CD4-positive, alpha-beta T cell treated with Interleukin-15 for 1 hour (primary cell): ENCODE results near the gene PRKX.
"Not testable (repeated sequence)": the region's sequence is repeated elsewhere in the genome, so short reads cannot be mapped to it uniquely, and the experiment has no call there.

Experiments
- DNase-seq: peaks from one replicate; pipeline ENCODE4 v3.0.0-alpha.2; 2020

The PRKX gene

GRCh38 chrX:3713225-3713936 is at the start of gene PRKX:
Gene PRKX (minus strand): TSS chrX:3713649. CDS start chrX:3713253, 396 bp downstream.
- peak; percentile 86 for DNase-seq

- DNase-seq, result no peak
These were observed 49.7 kb upstream of the PRKX start for GRCh38 chrX:3763111-3763510.

- no peak for DNase-seq
These were observed 44.1 kb upstream of the PRKX start for GRCh38 chrX:3757510-3758025.

GRCh38 chrX:3748052-3748559 is 34.7 kb upstream of the PRKX start:
- no peak for DNase-seq

- peak; percentile 85 for DNase-seq
These were observed 30.5 kb upstream of the PRKX start for GRCh38 chrX:3743801-3744439.

- DNase-seq, result not testable (repeated sequence)
These were observed 27.5 kb upstream of the PRKX start for GRCh38 chrX:3740946-3741345.

GRCh38 chrX:3738509-3738908 is 25.1 kb upstream of the PRKX start:
- no peak for DNase-seq

GRCh38 chrX:3736536-3736935 is 23.1 kb upstream of the PRKX start:
- DNase-seq, result not testable (repeated sequence)

- not testable (repeated sequence) for DNase-seq
These were observed 22.4 kb upstream of the PRKX start for GRCh38 chrX:3735891-3736290.

GRCh38 chrX:3734456-3734855 is 21.0 kb upstream of the PRKX start:
- DNase-seq, result not testable (repeated sequence)

GRCh38 chrX:3733043-3733430 is 19.6 kb upstream of the PRKX start:
- no peak for DNase-seq

GRCh38 chrX:3732326-3733042 is 19.0 kb upstream of the PRKX start:
- DNase-seq, result not testable (repeated sequence)

- no peak for DNase-seq
These were observed 15.0 kb upstream of the PRKX start for GRCh38 chrX:3728454-3728853.

GRCh38 chrX:3723460-3723859 is 10.0 kb upstream of the PRKX start:
- DNase-seq, result not testable (repeated sequence)

- DNase-seq, result no peak
These were observed 4.4 kb upstream of the PRKX start for GRCh38 chrX:3717742-3718420.

- no peak for DNase-seq
These were observed 2.5 kb upstream of the PRKX start for GRCh38 chrX:3715921-3716320.

- not testable (repeated sequence) for DNase-seq
These were observed 1.4 kb upstream of the PRKX start for GRCh38 chrX:3714706-3715479.

GRCh38 chrX:3713937-3714434 is 537 bp upstream of the PRKX start:
- DNase-seq, result no peak

- no peak for DNase-seq
These were observed 602 bp downstream of the PRKX start for GRCh38 chrX:3712870-3713224.

GRCh38 chrX:3712051-3712869 is 1.2 kb downstream of the PRKX start:
- no peak for DNase-seq

- DNase-seq, result peak; percentile 69
These were observed 2.0 kb downstream of the PRKX start for GRCh38 chrX:3711331-3711917.
